GM12878 (cell line): Measurements from ENCODE around the gene SRM. TPM values are rescaled to one million over a fixed set of nuclear protein-coding genes. Genes with fewer than 3 reads are reported as not detected.

Experiments used
- BCLAF1 ChIP-seq: fragments of 450-650 bp; IDR thresholded peaks from 2 replicates; pipeline ENCODE4 v1.6.1; 2017; ENCODE audit warnings: antibody characterized with exemption, mild to moderate bottlenecking, moderate library complexity
- BHLHE40 ChIP-seq, 2 experiments: fragments of 450-650 bp in 1 of 2; IDR thresholded peaks; 2 replicates each; pipeline ENCODE4 v1.6.1; 2011 to 2017; ENCODE audit warnings: low read depth in 2 of 2, borderline replicate concordance in 1 of 2, improper control_type of control experiment in 1 of 2, low read length in 1 of 2, mild to moderate bottlenecking in 1 of 2
- CHD4 ChIP-seq: fragments of 200-600 bp; sonication (generic); IDR thresholded peaks from 2 replicates; pipeline ENCODE4 v1.6.1; 2016; ENCODE audit warnings: mild to moderate bottlenecking
- IKZF2 ChIP-seq, 2 experiments: fragments of 450-650 bp; IDR thresholded peaks; 2 replicates each; pipeline ENCODE4 v1.6.1; 2017; ENCODE audit warnings: mild to moderate bottlenecking in 2 of 2, moderate library complexity in 2 of 2
- KAT2A ChIP-seq: conservative IDR thresholded peaks from 2 replicates; pipeline ENCODE4 v1.6.1; 2011; ENCODE audit warnings: low read depth, low read length; ENCODE audit not compliant: control insufficient read depth
- MYB ChIP-seq: fragments of 150-350 bp; IDR thresholded peaks from 2 replicates; pipeline ENCODE4 v1.6.1; 2014; ENCODE audit warnings: mild to moderate bottlenecking, low read depth, low read length, borderline replicate concordance
- POLR2A ChIP-seq: IDR thresholded peaks from 2 replicates; pipeline ENCODE4 v1.6.1; 2011; ENCODE audit warnings: low read depth, mild to moderate bottlenecking, low read length
- REST ChIP-seq: IDR thresholded peaks from 2 replicates; pipeline ENCODE4 v1.6.1; 2012; ENCODE audit warnings: mild to moderate bottlenecking, low read depth, low read length
- SMAD5 ChIP-seq: IDR thresholded peaks from 2 replicates; pipeline ENCODE4 v1.6.1; 2016; ENCODE audit warnings: antibody characterized with exemption, low read depth
- SUPT20H ChIP-seq: IDR thresholded peaks from 2 replicates; pipeline ENCODE4 v1.6.1; 2011; ENCODE audit warnings: low read depth, mild to moderate bottlenecking, low read length, moderate library complexity, borderline replicate concordance; ENCODE audit not compliant: control insufficient read depth
- ZNF217 ChIP-seq: fragments of 450-650 bp; IDR thresholded peaks from 2 replicates; pipeline ENCODE4 v1.6.1; 2017; ENCODE audit warnings: antibody characterized with exemption, mild to moderate bottlenecking
- polyA plus RNA-seq, 11 experiments: library from polyadenylated mRNA; depleted of rRNA in 4 of 11; unstranded in 6 of 11; stranded (reverse) in 5 of 11; fragments of >200 nt; fragmentation: Nextera tagmentation in 4 of 11; fragmentation: Illumina TruSeq in 1 of 11; extraction: Ambion mirVana in 4 of 11; extraction: Trizol in 1 of 11; gene quantifications; 1 replicate in 1 of 11; 2 replicates in 10 of 11; pipeline versions ENCODE4 v1.2.1 to v1.2.3, GENCODE V29; 2011 to 2016; ENCODE audit warnings: inconsistent platforms in 2 of 11, missing spikeins in 2 of 11, low read depth in 1 of 11
- total RNA-seq, 4 experiments: library from RNA; depleted of rRNA in 3 of 4; stranded (reverse); fragments of >200 nt in 3 of 4; fragmentation: Illumina TruSeq in 1 of 4; extraction: Trizol in 1 of 4; gene quantifications; 2 replicates each; pipeline versions ENCODE4 v1.2.1 to v1.2.3, GENCODE V29; 2013 to 2021
- TF ChIP-seq, protein P1 (sequence below): fragments of 150-350 bp; IDR thresholded peaks from 2 replicates; pipeline ENCODE4 v1.6.1; 2016; ENCODE audit warnings: low read depth, low read length
- TF ChIP-seq, protein P2 (sequence below): IDR thresholded peaks from 2 replicates; pipeline ENCODE4 v1.6.1; 2011; ENCODE audit warnings: mild to moderate bottlenecking, low read depth, low read length, moderate library complexity; ENCODE audit not compliant: insufficient replicate concordance

SRM gene
- total and polyA plus RNA-seq, 10 of the 15 experiments (the other 5 are each of a cell fraction or from before 2014, with no cell fraction given) = 16.7 to 255 (median 81.2) TPM

DNA sequence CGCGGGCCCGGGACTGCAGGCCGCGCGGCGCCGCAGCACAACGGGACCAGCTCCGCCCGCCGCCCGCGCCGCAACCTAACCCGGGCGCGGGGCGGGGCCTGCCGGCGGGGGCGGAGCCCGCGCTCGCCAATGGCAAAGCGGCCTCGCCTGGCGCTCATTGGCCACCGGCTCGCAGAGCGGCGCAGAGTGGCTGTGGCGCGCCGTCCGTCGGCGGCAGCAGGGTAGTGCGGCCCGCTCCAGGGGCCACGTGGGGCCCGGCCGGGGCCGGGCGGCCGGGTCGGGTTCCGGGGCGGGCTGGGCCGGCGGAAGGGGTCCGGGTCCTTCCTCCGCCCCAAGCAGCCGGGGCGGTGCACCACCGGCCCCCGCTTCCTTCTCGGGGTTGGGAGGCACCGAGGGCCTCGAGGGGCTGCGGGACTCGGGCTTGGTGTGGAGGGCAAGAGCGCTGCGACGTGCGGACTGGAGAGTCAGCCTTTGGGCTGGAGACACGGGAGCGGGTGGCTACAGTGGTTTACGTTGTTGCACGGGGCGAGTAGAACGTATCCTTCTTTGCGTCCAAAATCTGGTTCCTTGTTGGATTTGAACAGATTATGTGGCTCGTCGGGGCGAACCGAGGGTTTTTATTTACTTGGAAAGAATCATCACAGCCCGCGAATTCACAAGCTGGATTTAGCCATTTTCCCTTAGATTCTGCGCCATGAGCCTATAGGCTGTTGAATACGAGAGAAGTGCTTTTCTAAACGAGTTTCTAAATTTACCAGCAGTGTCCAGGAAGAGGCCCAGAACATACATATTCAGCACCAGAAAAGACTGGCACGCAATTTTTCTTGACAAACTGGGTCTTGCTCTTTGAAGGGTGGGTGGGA lies at the start of gene SRM (continued):
- TF ChIP-seq BCLAF1 = no peak
- TF ChIP-seq POLR2A = peak; percentile 82
- 0 out of 2 replicates have a peak, but pooled peaks have one; percentile 46 for TF ChIP-seq ZNF217
- TF ChIP-seq, protein P1, sequence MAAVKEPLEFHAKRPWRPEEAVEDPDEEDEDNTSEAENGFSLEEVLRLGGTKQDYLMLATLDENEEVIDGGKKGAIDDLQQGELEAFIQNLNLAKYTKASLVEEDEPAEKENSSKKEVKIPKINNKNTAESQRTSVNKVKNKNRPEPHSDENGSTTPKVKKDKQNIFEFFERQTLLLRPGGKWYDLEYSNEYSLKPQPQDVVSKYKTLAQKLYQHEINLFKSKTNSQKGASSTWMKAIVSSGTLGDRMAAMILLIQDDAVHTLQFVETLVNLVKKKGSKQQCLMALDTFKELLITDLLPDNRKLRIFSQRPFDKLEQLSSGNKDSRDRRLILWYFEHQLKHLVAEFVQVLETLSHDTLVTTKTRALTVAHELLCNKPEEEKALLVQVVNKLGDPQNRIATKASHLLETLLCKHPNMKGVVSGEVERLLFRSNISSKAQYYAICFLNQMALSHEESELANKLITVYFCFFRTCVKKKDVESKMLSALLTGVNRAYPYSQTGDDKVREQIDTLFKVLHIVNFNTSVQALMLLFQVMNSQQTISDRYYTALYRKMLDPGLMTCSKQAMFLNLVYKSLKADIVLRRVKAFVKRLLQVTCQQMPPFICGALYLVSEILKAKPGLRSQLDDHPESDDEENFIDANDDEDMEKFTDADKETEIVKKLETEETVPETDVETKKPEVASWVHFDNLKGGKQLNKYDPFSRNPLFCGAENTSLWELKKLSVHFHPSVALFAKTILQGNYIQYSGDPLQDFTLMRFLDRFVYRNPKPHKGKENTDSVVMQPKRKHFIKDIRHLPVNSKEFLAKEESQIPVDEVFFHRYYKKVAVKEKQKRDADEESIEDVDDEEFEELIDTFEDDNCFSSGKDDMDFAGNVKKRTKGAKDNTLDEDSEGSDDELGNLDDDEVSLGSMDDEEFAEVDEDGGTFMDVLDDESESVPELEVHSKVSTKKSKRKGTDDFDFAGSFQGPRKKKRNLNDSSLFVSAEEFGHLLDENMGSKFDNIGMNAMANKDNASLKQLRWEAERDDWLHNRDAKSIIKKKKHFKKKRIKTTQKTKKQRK = no peak
- TF ChIP-seq, protein P2, sequence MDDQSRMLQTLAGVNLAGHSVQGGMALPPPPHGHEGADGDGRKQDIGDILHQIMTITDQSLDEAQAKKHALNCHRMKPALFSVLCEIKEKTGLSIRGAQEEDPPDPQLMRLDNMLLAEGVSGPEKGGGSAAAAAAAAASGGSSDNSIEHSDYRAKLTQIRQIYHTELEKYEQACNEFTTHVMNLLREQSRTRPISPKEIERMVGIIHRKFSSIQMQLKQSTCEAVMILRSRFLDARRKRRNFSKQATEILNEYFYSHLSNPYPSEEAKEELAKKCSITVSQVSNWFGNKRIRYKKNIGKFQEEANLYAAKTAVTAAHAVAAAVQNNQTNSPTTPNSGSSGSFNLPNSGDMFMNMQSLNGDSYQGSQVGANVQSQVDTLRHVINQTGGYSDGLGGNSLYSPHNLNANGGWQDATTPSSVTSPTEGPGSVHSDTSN = peak; percentile 82
- TF ChIP-seq KAT2A = no peak
- no peak for TF ChIP-seq IKZF2 (IDR thresholded peaks at IDR 0.05)
- TF ChIP-seq REST = no peak
- no peak for TF ChIP-seq MYB
- TF ChIP-seq BHLHE40 (IDR thresholded peaks at IDR 0.05; ENCODE audit: borderline replicate concordance in 1 of 2, low read depth in 2 of 2, low read length in 1 of 2) = peak in 1 of 2 experiments; percentile 51; a peak in 2 of 4 replicates
- TF ChIP-seq CHD4 = no peak
- TF ChIP-seq SUPT20H = no peak
- TF ChIP-seq SMAD5 = no peak
